Stimulated activated CD4-positive, alpha-beta T cell treated with anti-CD3 and anti-CD28 coated beads, Interleukin-2, amount 100 ng/mL, for 4 hours (primary cell): ENCODE measurements around the gene CCDC73.
A peak's percentile ranks its signal among the peaks of the same experiment; 100 is the strongest.
"Not testable (repeated sequence)": the region's sequence is repeated elsewhere in the genome, so short reads cannot be mapped to it uniquely, and the experiment has no call there.

ENCODE experiments used
- DNase-seq: peaks from one replicate; pipeline ENCODE4 v3.0.0-alpha.2; 2020; ENCODE audit warnings: low read depth

CCDC73 gene

GRCh38 chr11:32792948-32793475 is 1.4 kb downstream of the CCDC73 start:
- DNase-seq, result peak; percentile 32

GRCh38 chr11:32792111-32792947 is 2.1 kb downstream of the CCDC73 start:
- no peak for DNase-seq

GRCh38 chr11:32790916-32791315 is 3.5 kb downstream of the CCDC73 start:
- no peak for DNase-seq

- no peak for DNase-seq
Observed at GRCh38 chr11:32786811-32787210, 7.7 kb downstream of the CCDC73 start.

GRCh38 chr11:32785262-32785661 is 9.2 kb downstream of the CCDC73 start:
- DNase-seq, result no peak

- no peak for DNase-seq
Observed at GRCh38 chr11:32781721-32782120, 12.7 kb downstream of the CCDC73 start.

GRCh38 chr11:32780839-32781238 is 13.6 kb downstream of the CCDC73 start:
- DNase-seq, result not testable (repeated sequence)

GRCh38 chr11:32779136-32779535 is 15.3 kb downstream of the CCDC73 start:
- no peak for DNase-seq

- DNase-seq, result no peak
Observed at GRCh38 chr11:32775908-32776307, 18.6 kb downstream of the CCDC73 start.

- DNase-seq, result no peak
Observed at GRCh38 chr11:32774081-32774480, 20.4 kb downstream of the CCDC73 start.

GRCh38 chr11:32772731-32773130 is 21.7 kb downstream of the CCDC73 start:
- DNase-seq, result no peak

GRCh38 chr11:32761774-32762173 is 32.7 kb downstream of the CCDC73 start:
- DNase-seq, result not testable (repeated sequence)

- DNase-seq, result no peak
Observed at GRCh38 chr11:32758291-32758690, 36.2 kb downstream of the CCDC73 start.

- DNase-seq, result not testable (repeated sequence)
Observed at GRCh38 chr11:32753181-32753580, 41.3 kb downstream of the CCDC73 start.

GRCh38 chr11:32752001-32752400 is 42.5 kb downstream of the CCDC73 start:
- no peak for DNase-seq

- no peak for DNase-seq
Observed at GRCh38 chr11:32751381-32751780, 43.1 kb downstream of the CCDC73 start.

- DNase-seq, result no peak
Observed at GRCh38 chr11:32729976-32730375, 64.5 kb downstream of the CCDC73 start.

GRCh38 chr11:32723332-32723731 is 71.1 kb downstream of the CCDC73 start:
- no peak for DNase-seq

- DNase-seq, result no peak
Observed at GRCh38 chr11:32722255-32722654, 72.2 kb downstream of the CCDC73 start.

- no peak for DNase-seq
Observed at GRCh38 chr11:32713496-32713895, 81.0 kb downstream of the CCDC73 start.

- DNase-seq, result not testable (repeated sequence)
Observed at GRCh38 chr11:32708978-32709377, 85.5 kb downstream of the CCDC73 start.

- no peak for DNase-seq
Observed at GRCh38 chr11:32706985-32707741, 87.3 kb downstream of the CCDC73 start.
